Epidermal melanocyte (primary cell): ENCODE measurements around the gene ADD2.

Experiments
- DNase-seq: peaks from one replicate; pipeline ENCODE4 v3.0.0; 2011; ENCODE audit warnings: low spot score; ENCODE audit not compliant: insufficient read length

Gene ADD2

DNA sequence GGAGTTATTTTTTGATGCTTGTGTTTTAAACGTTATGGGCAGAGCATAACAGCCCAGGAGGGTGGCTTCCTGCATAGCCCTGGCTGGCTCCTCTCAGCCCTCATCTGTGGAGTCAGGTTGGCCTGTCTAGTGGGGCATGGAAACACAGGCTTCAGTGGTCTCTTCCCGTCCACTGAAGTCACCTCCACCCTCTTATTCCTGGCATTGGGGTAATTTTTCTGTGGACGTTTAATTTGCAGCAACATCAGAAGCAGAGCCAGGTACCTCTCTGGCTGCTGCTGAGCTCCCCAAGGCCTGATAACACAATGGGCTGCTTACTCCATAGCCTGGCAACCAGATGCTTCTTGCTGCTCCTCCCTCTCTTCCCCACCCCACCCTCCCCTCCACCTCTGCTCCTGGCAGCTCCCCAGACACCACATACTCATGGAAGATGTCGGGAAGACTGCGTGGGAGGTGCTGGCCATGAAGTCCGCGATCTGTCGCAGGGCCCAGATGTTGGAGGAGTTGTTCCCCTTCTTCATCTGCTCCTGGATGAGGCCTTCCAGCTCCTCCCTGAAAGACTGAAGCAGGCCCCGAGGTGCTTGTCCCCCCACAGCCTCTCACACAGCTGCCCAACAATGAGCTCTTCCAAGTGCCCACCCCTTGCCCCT lies 64.0 kb downstream of the ADD2 start:
- no peak for DNase-seq

DNA sequence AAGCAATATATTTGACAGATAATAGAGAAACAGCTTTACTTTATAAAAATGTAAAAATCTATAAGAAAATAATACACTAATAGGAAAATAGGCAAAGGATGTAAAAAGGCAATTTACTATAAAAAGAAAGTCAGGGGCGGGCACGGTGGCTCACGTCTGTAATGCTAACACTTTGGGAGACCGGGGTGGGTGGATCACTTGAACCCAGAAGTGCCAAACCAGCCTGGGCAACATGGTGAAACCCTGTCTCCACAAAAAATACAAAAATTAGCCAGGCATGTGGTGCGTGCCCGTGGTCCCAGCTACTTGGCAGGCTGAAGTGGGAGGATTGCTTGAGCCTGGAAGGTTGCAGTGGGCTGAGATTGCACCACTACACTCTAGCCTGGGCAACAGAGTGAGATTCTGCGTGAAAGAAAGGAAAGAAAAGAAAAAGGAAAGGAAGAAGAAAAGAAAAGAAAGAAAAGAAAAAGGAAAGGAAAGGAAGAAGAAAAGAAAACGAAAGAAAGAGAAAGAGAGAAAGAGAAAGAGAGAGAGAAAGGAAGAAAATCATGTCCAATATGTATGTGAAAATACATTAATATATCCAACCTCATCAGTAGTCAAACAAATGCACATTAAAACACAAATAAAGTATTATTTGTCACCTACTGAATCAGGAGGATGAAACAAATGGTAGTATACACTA lies 65.1 kb downstream of the ADD2 start:
- DNase-seq = no peak

DNA sequence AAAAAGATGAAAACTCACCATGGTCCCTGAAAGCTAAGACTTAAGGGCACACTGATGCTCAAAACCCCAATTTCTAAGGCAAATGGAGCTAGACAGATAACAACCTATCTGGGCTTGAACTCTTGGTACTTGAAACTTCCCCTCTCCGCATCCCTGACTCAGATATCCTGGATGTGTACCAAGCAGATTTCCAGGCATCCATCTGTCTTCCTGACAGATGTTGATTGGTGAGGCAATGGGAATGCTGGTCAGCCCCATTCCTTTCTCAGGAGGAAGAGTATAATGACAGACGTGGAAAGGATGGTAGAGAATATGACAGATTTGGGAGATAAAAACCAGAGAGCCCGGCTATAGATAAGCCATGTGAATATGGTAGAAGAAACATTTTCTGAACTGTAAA lies 69.2 kb downstream of the ADD2 start:
- no peak for DNase-seq

DNA sequence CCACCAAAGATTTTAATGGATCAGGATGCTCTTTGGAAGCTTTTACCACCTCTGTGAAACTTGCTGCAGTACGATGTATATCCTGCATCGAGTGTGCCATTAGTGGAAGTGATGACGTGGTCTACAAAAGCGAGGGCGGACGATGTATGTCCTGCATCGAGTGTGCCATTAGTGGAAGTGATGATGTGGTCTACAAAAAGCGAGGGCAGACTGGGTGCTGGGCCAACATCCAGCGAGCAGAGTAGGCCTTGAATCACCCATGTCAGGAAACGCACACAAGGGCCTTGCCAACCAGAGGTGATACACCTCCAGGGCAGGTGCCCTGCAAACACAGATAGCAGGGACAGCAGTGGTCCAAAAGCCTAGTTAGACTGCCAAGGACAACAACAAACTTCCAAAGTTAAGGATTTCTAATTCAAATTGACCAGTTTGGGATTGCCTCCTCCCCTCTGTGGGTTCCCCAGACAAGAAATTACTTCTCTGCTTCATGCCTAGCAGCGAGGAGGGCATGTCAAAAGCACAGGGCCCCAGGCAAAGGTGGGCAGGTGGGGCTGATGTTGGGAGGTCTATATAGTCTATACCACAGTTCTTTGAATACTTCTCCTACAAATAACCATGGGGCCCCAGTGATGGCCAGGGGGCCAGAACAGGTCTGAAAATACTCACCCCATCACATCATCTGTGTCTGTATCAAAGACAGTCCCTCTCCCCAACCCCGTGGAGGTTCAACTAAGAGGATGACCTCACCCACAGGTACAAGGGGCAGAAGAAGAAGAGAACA lies 70.2 kb downstream of the ADD2 start:
- no peak for DNase-seq

DNA sequence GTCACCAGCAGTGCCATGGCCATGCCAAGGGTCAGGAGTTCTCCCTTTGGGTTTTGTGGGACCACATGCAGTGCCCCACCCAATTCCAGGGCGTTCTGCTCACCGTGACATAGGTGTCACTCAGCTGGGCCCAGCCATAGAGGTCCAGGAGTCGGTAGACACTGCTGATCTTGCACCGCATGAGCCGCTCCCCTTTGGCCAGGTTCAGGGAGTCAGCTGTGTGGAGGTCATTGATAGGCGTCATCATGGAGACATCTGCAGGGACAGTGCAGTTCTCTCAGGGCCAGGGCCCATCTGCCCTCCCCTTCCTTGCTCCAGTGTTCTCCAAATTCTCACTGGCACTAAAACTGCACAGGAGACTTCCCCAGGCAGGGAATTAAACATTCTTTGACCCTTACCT lies 71.9 kb downstream of the ADD2 start:
- DNase-seq = no peak

DNA sequence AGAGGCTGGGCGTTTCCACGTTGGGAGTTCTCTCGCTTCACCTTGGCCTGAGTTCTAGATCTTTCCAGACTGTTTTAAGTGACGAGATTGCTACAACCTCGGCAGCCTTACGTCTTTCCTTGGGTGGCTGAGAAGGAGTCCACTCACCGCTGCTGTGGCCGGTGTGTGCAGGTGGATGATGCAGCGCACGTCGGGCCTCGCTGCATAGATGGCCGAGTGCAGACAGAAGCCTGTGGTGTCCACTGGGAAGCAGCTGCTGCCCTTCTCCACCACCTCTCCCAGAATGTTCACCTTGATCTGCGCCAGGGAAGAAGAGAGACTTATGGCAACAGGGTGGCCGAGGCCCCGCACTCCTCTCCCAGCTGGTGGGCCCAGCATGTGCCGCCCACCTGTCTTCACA lies 75.7 kb downstream of the ADD2 start:
- DNase-seq = no peak

DNA sequence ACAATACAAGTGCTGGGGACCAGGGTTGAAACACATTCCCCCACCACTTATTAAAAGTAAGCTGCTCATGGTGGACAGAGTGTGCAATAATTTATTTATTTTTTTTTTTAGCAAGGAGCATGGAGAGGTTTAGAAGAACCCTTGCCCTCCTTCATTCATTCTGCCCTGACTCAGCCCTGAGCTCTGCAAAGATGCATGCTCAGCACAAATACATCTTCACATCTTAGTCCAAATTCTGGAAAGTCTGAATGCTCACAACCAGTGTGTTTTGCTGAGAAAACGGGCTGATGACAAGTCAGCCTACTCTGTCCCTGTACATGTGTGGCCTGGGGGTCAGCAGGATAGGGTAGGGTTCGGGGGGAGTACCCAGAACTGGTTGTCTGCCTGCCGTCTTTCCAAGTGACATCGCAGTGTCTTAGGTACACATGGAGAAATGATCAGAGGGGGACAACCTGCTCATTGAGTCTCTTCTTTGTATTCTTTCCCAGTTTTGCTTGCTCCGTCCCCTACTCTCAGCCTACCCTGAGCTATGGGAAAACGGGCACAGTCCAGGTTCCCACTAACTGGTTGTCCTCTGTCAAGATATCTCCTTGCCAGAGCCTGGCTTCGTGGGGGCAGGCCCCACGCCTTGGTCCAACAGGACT lies 76.4 kb downstream of the ADD2 start:
- no peak for DNase-seq

DNA sequence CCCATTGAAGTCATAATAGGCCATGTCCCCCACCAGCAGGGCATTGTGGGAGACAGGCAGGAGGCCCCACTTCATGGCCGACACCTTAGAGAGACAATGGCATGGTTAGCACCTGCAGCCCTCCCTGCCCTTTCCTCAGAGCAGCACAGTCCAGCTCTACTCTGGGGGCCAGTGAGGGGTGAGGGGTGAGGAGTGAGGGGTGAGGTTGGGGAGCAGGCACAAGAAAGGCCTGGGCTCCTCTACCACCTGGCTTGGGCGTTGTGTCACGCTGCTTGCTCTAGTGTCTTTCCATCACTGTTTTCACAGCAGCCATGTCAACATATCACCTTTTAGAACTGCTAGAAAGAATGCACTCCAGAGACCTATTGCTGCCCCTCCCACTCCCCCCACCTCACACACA lies 77.2 kb downstream of the ADD2 start:
- no peak for DNase-seq

DNA sequence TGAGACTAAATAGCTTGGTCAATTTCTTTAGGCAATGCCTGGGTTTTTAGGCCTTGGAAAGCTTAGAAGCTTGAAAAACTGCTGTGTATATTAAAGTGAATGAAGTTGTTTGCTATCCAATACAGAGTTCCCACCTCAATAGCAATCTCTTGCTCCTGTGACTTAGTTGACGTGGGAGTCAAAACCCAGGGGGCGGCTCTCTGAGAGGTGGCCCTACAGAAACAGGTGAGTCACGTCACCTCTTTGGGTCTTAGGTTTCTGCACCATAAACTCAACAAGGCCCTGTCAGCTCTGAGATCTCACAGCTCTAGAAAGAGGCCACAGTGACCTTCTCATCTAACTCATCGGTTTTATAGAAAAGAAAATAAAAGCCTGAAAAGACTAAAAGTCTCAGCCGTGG lies 79.6 kb downstream of the ADD2 start:
- DNase-seq = no peak

DNA sequence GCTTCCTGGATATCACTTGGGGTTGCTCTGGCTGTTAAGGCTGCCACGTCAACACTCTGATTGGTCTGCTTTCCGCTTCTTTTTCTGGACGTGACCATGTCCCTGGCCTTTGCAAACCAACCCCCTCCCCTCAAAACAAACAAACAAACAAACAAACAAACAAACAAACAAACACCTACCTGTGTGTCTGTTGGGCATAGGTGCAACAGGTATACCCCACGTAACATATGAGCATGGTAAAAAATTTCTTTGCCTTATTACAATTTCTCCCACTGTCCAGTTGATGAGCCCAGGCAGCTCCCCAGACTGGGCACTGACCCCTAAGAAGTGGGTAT lies 80.6 kb downstream of the ADD2 start:
- no peak for DNase-seq

DNA sequence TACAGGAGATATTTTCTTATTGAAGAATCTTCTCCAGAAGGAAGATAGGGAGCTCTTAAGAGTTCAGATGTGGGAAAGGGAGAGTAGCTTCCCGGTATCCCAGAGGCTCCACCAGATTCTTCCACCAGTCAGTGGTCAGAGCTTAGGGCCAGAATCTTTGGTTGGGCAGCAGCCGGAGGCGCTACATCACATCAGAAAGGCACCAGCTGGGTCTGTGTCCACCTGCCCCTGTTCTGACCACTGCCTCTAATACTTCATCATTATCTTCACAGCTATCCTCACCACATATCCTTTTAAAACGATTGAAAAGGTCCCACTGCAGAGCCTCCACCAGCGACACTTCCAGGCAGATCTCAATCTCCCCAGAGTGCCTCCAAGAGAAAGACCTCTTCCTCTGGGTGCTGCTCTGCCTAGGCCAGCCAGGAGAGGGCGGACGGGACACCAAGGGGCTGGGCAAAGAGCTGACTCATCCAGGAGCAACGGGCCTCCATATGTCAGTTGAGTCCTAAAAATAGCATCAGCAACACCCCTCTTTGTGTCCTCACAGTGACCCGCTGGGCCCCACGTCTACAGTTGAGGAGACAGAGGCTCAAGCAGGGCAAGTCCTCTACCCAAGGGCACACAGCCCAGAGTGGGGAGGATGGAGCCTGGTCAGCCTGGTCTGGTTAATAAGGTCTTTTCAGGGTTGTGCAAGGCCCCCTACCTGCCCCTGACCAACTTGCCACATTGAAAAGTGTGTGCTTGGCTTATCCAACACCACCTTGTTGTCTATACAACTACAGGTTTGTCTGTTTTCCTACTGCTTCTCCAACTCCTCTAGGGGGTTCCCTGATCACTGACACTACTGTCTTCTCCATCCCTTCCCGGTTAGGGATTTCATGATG lies 81.2 kb downstream of the ADD2 start:
- DNase-seq = no peak

DNA sequence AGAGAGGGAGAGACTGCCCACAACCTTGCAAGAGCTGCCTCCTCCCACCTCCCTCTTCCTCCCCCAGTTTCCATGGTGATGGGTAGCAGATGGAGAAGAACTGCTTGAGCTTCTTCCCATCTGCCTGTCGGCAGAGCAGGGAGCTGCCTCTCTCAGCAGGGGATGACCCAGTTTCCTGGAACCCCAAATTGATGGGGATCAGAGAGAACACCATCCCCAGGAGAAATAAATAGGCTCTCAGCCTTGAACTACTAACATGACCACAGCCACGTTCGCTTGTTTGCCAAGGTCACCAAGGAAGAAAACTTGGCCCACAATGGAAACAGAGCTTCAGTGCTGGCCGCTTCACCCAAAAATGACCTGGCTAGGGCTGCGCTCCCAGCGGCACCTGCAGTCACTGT lies 82.2 kb downstream of the ADD2 start:
- no peak for DNase-seq

DNA sequence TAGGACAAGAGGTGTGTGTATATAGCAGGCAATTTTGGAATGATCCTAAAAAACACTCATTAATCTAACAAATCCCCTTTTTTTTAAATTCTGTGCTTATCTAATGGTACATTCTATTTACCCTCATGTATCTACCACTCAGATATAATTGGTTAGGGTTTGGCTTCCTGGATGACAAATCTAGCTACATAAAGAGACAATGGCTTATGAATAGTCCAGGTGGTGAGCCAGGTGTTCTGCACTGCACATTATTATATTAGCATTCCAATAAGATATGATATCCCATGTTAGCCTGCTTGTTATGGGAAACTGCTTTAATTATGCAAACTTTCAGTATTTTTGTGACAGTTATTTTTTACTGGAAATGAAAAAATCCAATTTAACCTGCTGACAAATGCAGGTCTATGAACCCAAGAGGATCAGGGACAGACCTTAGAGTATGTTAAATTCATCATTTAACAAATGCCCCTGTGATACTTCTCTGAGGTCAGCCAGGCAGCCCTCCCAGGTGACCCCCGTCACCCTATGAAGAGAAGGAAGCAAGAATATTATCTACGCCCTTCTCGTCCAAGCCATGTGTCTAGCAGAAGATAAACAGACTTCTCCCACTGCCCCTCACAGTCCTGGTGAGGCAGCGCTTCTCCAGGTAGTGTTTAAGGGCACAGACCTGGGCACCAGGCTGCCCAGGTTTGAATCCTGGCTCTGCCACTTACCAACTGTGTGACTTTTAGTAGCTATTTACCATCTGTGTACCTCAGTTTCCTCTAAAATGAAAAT lies 83.0 kb downstream of the ADD2 start:
- DNase-seq = no peak

DNA sequence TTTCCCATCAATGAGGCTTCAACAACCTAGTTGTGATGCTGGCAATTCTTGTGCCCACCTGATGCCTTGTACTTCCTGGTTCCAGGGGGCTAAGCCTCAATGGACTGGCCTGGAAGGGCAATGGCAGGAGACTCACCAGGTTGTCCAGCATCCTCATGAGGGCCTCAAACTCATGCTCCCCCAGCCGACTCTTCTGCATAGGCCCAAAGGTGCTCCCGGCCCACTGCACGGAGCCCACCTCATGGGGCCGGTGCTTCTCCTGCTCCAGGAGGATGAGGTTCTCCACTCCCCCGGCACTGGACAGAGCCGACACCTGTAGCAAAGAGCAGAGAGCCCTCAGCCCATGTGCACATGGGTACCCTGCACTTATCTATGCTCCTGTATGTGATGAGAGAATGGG lies 84.5 kb downstream of the ADD2 start:
- DNase-seq = no peak

DNA sequence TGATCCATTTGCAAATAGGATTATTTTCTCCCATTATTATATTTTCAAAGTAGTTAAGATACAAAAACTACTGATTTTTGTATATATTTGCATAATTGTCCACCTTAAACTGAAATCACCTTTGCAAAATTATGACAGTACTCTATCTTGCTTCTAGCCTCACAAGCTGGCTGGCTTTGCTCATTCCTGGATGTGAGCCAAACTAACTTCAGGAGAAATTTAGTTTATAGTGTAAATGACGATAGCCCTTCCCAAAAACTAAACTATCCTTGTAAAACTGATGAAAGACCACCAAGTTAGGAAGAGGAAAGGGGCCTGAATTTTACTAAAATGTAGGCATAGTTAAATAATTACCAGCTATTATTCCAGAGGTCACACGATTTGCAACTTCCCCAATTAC lies 87.3 kb downstream of the ADD2 start:
- no peak for DNase-seq

DNA sequence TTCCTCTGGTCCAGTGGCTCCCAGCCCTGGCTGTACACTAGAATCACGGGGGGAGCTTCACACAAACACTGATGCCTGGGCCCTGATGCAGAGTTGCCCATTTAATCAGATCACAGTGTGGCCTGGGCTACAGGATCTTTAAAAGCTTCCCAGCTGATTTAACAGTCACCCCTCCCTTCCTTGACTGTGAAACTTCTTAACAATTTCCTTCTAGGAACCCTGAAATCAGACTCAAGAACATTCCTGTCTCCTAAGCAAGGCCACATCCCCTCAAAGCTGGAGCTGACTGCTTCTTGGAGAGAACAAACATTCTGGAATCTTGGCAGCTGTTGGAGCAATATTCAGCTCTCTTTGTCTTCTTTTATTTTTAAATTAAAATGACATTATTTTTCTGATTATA lies 88.7 kb downstream of the ADD2 start:
- no peak for DNase-seq

DNA sequence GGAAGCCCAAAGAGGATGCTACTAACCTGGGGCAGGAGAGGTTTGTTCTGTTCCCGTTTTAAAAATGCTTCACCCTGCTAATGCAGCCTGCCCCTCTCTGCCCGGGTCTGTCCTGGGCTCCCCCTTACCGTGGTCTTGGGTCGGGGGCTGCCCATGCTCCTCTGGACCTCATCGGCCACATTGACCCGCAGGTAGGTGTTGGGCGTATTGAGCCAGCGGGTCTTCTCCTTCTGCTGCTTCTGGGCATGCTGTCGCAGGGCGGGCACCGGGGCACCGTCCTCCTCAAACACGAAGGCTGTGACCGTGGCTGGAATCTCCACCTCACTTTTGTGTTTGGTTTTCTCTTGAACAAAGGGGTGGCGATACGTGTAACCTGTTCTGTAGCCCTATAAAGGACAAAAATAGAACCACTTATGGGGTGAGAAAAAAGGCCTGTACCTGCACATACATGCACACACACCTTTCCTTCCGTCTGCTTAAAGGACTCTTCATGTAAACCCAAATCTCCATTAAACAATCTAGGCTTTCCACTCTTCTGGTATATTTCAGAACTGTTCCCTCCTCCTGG lies 89.3 kb downstream of the ADD2 start:
- no peak for DNase-seq

DNA sequence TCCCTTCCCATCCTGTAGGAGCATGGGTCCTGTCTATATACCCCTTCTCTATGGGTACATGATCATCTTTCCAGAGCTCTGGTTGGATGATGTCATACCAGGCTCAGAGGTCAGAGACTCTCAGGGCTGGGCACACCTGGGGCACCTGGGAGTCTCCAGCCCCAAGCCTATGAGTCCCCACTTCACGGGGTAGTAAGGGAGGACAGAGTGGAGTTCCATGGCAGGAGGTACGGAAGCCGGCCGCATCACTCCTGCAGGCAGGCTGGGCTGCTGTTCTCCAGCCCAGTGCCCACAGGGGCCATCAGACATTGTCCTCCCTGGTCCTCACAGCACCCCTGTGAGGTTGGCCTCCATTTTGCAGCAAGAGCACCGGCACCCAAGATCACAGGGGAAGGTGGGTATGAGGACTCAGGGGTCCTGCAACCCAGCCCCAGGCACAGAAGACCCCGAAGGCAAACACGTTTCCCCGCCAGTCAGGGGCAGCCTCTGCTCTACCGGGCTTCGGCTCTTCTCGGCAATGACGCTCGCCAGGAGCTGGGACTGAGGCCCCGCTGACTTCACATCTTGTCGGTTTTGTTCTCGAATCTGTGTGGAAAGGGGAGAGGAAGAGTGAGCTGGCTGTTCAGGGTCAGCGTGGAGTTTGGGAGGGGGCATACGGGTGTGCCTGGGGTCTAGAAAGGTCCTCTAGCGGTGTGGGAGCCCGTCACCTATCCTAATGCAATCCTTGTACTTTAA lies 91.5 kb downstream of the ADD2 start:
- no peak for DNase-seq

DNA sequence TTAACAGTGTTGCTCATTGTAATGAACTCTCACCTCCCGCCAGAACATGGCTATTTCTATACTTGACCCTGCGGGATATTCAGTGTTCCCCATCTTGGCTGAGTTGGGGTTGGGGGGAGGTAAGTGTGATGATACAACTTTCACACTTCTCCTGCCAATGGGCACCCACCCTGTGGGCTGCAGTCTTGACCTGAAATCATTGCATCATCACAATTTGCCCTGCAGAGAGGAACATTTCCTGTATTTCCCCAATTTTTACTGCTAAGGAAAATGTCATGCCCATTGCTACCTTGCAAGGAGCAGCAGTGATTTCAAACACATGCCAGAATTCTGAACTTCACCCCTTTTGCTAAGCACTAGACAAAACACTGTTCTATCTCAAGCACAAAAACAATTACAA lies 92.1 kb downstream of the ADD2 start:
- DNase-seq = no peak
